ENCODE data around the gene FBXL7. TPM values are rescaled to one million over a fixed set of nuclear protein-coding genes. Genes with fewer than 3 reads are reported as not detected.

FBXL7 gene
- total and polyA plus RNA-seq, 9 of the 15 experiments (the other 6 are each of a cell fraction or from before 2014, with no cell fraction given), result 0.04 to 0.08 TPM; not detected in 7

DNA sequence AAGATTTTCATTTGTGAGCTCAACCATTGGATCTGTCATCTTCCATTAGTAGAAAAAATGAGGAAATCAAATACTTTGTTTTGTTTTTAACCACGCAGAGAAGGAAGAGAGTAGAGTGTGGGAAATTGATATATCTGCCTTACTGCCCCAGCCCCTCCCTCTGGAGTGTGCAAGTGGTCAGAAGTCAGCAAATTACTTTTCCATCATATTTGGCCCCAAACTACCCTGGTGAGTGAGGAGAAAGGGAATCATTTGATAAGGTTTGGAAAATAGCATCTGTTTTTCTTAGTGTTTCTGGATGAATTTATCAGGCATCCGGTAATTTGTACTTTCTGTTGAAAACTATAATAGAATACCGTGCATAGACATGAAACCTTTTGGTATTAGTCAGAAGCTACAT lies 352.2 kb downstream of the FBXL7 start:
- no peak overlapping the region for H3K4me3 ChIP-seq
- H3K9me1 ChIP-seq (ENCODE audit: control insufficient read depth, insufficient read depth, low read length), result no peaks in the 10 kb centered on the region
- no peak overlapping the region for H2AFZ ChIP-seq (ENCODE audit: low read depth, low read length)
- ChIA-PET POLR2A (no interaction called here), CTCF (ENCODE audit: low intra/inter-chr PET ratio) (no interaction called here)
- ATAC-seq (no peak), FAIRE-seq (no peak), DNase-seq (ENCODE audit: extremely low read depth in 1 of 4, low spot score in 3 of 4) (no peak)
- no peak overlapping the region for H3K27ac ChIP-seq (ENCODE audit: extremely low read depth, low read depth, low read length)
- 2% methylated on average over 3 of the region's 3 CpGs for WGBS (ENCODE audit: insufficient coverage, low coverage, missing lambda C conversion rate)
- no peak overlapping the region for H3K4me2 ChIP-seq (ENCODE audit: insufficient read depth, low read length)
- in situ Hi-C loops (cut with MboI), result no loop called here
- intact Hi-C loops (cut with micrococcal nuclease), result no loop called here
- no peak overlapping the region for H3K9ac ChIP-seq (ENCODE audit: insufficient read depth in 1 of 2, low read depth in 2 of 2, low read length in 2 of 2)
- no peaks in the 10 kb centered on the region for H3K79me2 ChIP-seq (ENCODE audit: control insufficient read depth, insufficient read depth, low read length)
- BruUV-seq (replicated peaks), result no TSS peak
- H4K20me1 ChIP-seq (replicated peaks; ENCODE audit: control insufficient read depth, insufficient read depth, low read length), result no peaks in the 10 kb centered on the region
- H3K36me3 ChIP-seq (ENCODE audit: control insufficient read depth, insufficient read depth, low read length), result no peaks in the 10 kb centered on the region
- H3K9me3 ChIP-seq (replicated peaks; ENCODE audit: control insufficient read depth, insufficient read depth, low read depth, low read length), result no peaks in the 10 kb centered on the region
- TF ChIP-seq NR4A1 (CRISPR knock-in tag; IDR thresholded peaks at IDR 0.05) (no peak), NR4A1 (tag; IDR thresholded peaks at IDR 0.05) (no peak), ELF4 (CRISPR knock-in tag; IDR thresholded peaks at IDR 0.05) (no peak)
- no peaks in the 10 kb centered on the region for H3K27me3 ChIP-seq (ENCODE audit: control insufficient read depth in 2 of 2, insufficient read depth in 2 of 2, low read length in 2 of 2)
- H3K4me1 ChIP-seq (replicated peaks in 1 of 2; ENCODE audit: control insufficient read depth in 2 of 2, insufficient read depth in 2 of 2, low read length in 2 of 2), result no peaks in the 10 kb centered on the region

DNA sequence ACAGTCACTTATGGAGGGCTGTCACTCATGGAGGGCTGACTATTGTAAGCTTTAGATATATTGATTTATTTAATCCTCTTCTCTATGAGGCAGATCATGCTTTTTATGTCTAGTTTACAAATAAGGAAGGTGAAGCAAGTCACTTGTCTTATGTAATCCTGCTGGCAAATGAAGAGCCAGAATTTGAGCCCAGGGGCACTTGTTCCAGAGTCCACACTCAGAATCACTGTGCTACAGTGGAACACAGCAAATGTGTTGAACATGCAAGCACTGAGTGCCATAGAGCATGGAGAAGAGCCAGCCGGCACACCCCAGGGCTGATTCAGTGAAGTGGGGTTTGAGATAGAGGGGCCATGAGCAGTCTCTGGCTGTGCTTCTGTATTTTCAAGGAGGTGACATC lies 353.0 kb downstream of the FBXL7 start:
- H3K4me3 ChIP-seq, result no peak overlapping the region
- ChIA-PET POLR2A (no interaction called here), CTCF (ENCODE audit: low intra/inter-chr PET ratio) (no interaction called here)
- H3K27me3 ChIP-seq (ENCODE audit: control insufficient read depth in 2 of 2, insufficient read depth in 2 of 2, low read length in 2 of 2), result no peaks in the 10 kb centered on the region
- H3K4me2 ChIP-seq (ENCODE audit: insufficient read depth, low read length), result no peak overlapping the region
- ATAC-seq (no peak), DNase-seq (ENCODE audit: extremely low read depth in 1 of 4, low spot score in 3 of 4) (no peak), FAIRE-seq (no peak)
- no peak overlapping the region for H3K9ac ChIP-seq (ENCODE audit: insufficient read depth in 1 of 2, low read depth in 2 of 2, low read length in 2 of 2)
- H2AFZ ChIP-seq (ENCODE audit: low read depth, low read length), result no peak overlapping the region
- no peak overlapping the region for H3K27ac ChIP-seq (ENCODE audit: extremely low read depth, low read depth, low read length)
- no peaks in the 10 kb centered on the region for H3K36me3 ChIP-seq (ENCODE audit: control insufficient read depth, insufficient read depth, low read length)
- intact Hi-C loops (cut with micrococcal nuclease), result no loop called here
- H3K79me2 ChIP-seq (ENCODE audit: control insufficient read depth, insufficient read depth, low read length), result no peaks in the 10 kb centered on the region
- BruUV-seq (replicated peaks), result no TSS peak
- WGBS (ENCODE audit: insufficient coverage, low coverage, missing lambda C conversion rate), result 0% methylated on average over 1 of the region's 1 CpG
- no peaks in the 10 kb centered on the region for H4K20me1 ChIP-seq (replicated peaks; ENCODE audit: control insufficient read depth, insufficient read depth, low read length)
- no peaks in the 10 kb centered on the region for H3K4me1 ChIP-seq (replicated peaks in 1 of 2; ENCODE audit: control insufficient read depth in 2 of 2, insufficient read depth in 2 of 2, low read length in 2 of 2)
- H3K9me3 ChIP-seq (replicated peaks; ENCODE audit: control insufficient read depth, insufficient read depth, low read depth, low read length), result no peaks in the 10 kb centered on the region
- in situ Hi-C loops (cut with MboI), result no loop called here
- no peaks in the 10 kb centered on the region for H3K9me1 ChIP-seq (ENCODE audit: control insufficient read depth, insufficient read depth, low read length)
- no peak for TF ChIP-seq HNRNPL (IDR thresholded peaks at IDR 0.05; ENCODE audit: low read depth, low read length)
- no peak for TF ChIP-seq SAFB2 (IDR thresholded peaks at IDR 0.05; ENCODE audit: borderline replicate concordance, low read depth, low read length, severe bottlenecking)
- TF ChIP-seq ZKSCAN1 (IDR thresholded peaks at IDR 0.05; ENCODE audit: low read depth, low read length), result no peak
- TF ChIP-seq CUX1 (CRISPR knock-in tag; IDR thresholded peaks at IDR 0.05), result no peak
- no peak for TF ChIP-seq BHLHE40 (IDR thresholded peaks at IDR 0.05; ENCODE audit: low read length)
- no peak for TF ChIP-seq E4F1 (CRISPR knock-in tag; IDR thresholded peaks at IDR 0.05; ENCODE audit: borderline replicate concordance)
- TF ChIP-seq ZNF253 (CRISPR knock-in tag; conservative IDR thresholded peaks at IDR 0.05), result no peak

Data from K562 (cell line).